Breast epithelium (tissue), 4 donors: Measurements from ENCODE around the gene NHP2. TPM values are rescaled to one million over a fixed set of nuclear protein-coding genes. Genes with fewer than 3 reads are reported as not detected.
A peak's percentile ranks its signal among the peaks of the same experiment; 100 is the strongest.

ENCODE experiments used
- DNase-seq, 2 donors: peaks; one replicate each; pipeline ENCODE4 v3.0.0-alpha.2; 2019; ENCODE audit warnings: low spot score in 2 of 2
- H3K27ac ChIP-seq, 2 donors: fragments of 200-600 bp; sonication (generic) in 1 of 2; one replicate each; pipeline ENCODE4 v1.5.1; 2016 to 2019; ENCODE audit warnings: mild to moderate bottlenecking in 1 of 2
- H3K27me3 ChIP-seq, 2 donors: fragments of 200-600 bp; sonication (generic) in 1 of 2; one replicate each; pipeline versions ENCODE4 v1.5.1 to v1.6.0; 2017 to 2019; ENCODE audit warnings: control low read depth in 1 of 2, mild to moderate bottlenecking in 1 of 2
- H3K36me3 ChIP-seq: fragments of 200-600 bp; one replicate; pipeline ENCODE4 v1.5.1; 2019
- H3K4me1 ChIP-seq, 2 donors: fragments of 200-600 bp; sonication (generic); one replicate each; pipeline ENCODE4 v1.5.1; 2016 to 2019; ENCODE audit warnings: control low read depth in 1 of 2
- H3K4me3 ChIP-seq, 3 donors: fragments of 200-600 bp; sonication (generic); 1 replicate in 2 of 3; 2 replicates in 1 of 3; pipeline ENCODE4 v1.5.1; 2016 to 2019; ENCODE audit warnings: mild to moderate bottlenecking in 3 of 3, moderate library complexity in 2 of 3
- H3K9me3 ChIP-seq, 2 donors: fragments of 200-600 bp; sonication (generic) in 1 of 2; one replicate each; pipeline ENCODE4 v1.5.1; 2016 to 2019; ENCODE audit warnings: control low read depth in 1 of 2
- CTCF ChIP-seq, 3 donors: fragments of 450-650 bp; IDR thresholded peaks; one replicate each; pipeline ENCODE4 v1.5.1; 2016 to 2017; ENCODE audit warnings: antibody characterized with exemption in 3 of 3, mild to moderate bottlenecking in 3 of 3, moderate library complexity in 3 of 3
- POLR2A ChIP-seq: fragments of 450-650 bp; IDR thresholded peaks from one replicate; pipeline ENCODE4 v1.6.1; 2016; ENCODE audit warnings: antibody characterized with exemption, mild to moderate bottlenecking, moderate library complexity
- POLR2AphosphoS5 ChIP-seq, 3 donors: sonication (generic); formaldehyde crosslinking; IDR thresholded peaks; one replicate each; pipeline ENCODE4 v1.6.1; 2017; ENCODE audit warnings: antibody characterized with exemption in 3 of 3
- intact Hi-C: fragments of 100-400 bp; cut with DNase I; formaldehyde crosslinking; loops from one replicate; pipeline ENCODE4 v1.15.1; 2023; ENCODE audit warnings: low total_unique reads
- total RNA-seq, 3 donors: library from RNA; depleted of rRNA; stranded (reverse); fragments of >200 nt; gene quantifications; one replicate each; pipeline ENCODE4 v1.1.0, GENCODE V29; 2016

NHP2 gene
- total RNA-seq, 3 donors from 2014 or later, result 148 to 256 (median 220) TPM

GRCh38 chr5:178104492-178104891 lies 49.2 kb downstream of the NHP2 start:
- TF ChIP-seq POLR2AphosphoS5 (IDR thresholded peaks at IDR 0.05) (no peak), POLR2A (no peak), CTCF (IDR thresholded peaks at IDR 0.05) (no peak)
- Histone ChIP-seq H3K27me3 (no peaks in the 10 kb centered on the region), H3K4me3 (no peak overlapping the region), H3K36me3 (no peaks in the 10 kb centered on the region), H3K27ac (peak overlapping the region in 1 of 2 donors; percentile 50), H3K9me3 (no peaks in the 10 kb centered on the region), H3K4me1 (peaks cover 0 to 27% of the 10 kb centered on the region in 2 donors)
- DNase-seq, result no peak
- intact Hi-C loops, result no loop called here

GRCh38 chr5:178103612-178104011 lies 50.1 kb downstream of the NHP2 start:
- Histone ChIP-seq H3K36me3 (no peaks in the 10 kb centered on the region), H3K4me3 (no peak overlapping the region), H3K9me3 (no peaks in the 10 kb centered on the region), H3K27me3 (no peaks in the 10 kb centered on the region), H3K27ac (no peak overlapping the region), H3K4me1 (peaks cover 0 to 23% of the 10 kb centered on the region in 2 donors)
- no peak for DNase-seq
- intact Hi-C loops, result no loop called here
- no peak for TF ChIP-seq CTCF (IDR thresholded peaks at IDR 0.05)
- TF ChIP-seq POLR2A, result no peak
- no peak for TF ChIP-seq POLR2AphosphoS5 (IDR thresholded peaks at IDR 0.05)

Other genes with a start within 250 kb of the NHP2 start
- not detected for gene PROP1, start 157.6 kb downstream of the NHP2 start, total RNA-seq
- 1 to 10 TPM in 2 of 3 donors, under 1 TPM in 1; 0.32 to 9.8 (median 4.9) TPM for gene N4BP3, start 40.4 kb downstream of the NHP2 start, total RNA-seq
- gene RMND5B, start 22.9 kb downstream of the NHP2 start, total RNA-seq, result 10 to 100 TPM; 34.4 to 40.4 (median 36.3) TPM
- not detected for gene GMCL2, start 33.5 kb upstream of the NHP2 start, total RNA-seq
- gene HNRNPAB, start 50.6 kb upstream of the NHP2 start, total RNA-seq, result 10 to 100 TPM; 56.3 to 90.5 (median 68.9) TPM
- 10 to 100 TPM; 63.4 to 94.1 (median 77.7) TPM for gene PHYKPL, start 78.9 kb upstream of the NHP2 start, total RNA-seq